Smooth muscle cell (in vitro differentiated cells): ENCODE results near the gene STON1. TPM values are rescaled to one million over a fixed set of nuclear protein-coding genes. Genes with fewer than 3 reads are reported as not detected.

Source experiments
- DNase-seq: peaks from one replicate; lab custom pipeline; 2025; ENCODE audit not compliant: unreplicated experiment; lab: John Stamatoyannopoulos, UW
- H2AFZ ChIP-seq: fragments of 200-600 bp; sonication (generic); 2 replicates; pipeline ENCODE4 v1.6.0; 2016; ENCODE audit warnings: antibody characterized with exemption, low read depth, mild to moderate bottlenecking
- H3F3A ChIP-seq: fragments of 200-600 bp; sonication (generic); 2 replicates; pipeline ENCODE4 v1.6.0; 2017; ENCODE audit warnings: antibody characterized with exemption, low read depth
- H3K27ac ChIP-seq: fragments of 200-600 bp; sonication (generic); 2 replicates; pipeline ENCODE4 v1.5.1; 2016; ENCODE audit warnings: low read depth, mild to moderate bottlenecking
- H3K27me3 ChIP-seq: fragments of 200-600 bp; sonication (generic); 2 replicates; pipeline ENCODE4 v1.6.1; 2016; ENCODE audit warnings: low read depth, mild to moderate bottlenecking
- H3K36me3 ChIP-seq: fragments of 200-600 bp; sonication (generic); 2 replicates; pipeline ENCODE4 v1.5.1; 2016; ENCODE audit warnings: low read depth
- H3K4me1 ChIP-seq: fragments of 200-600 bp; sonication (generic); 2 replicates; pipeline ENCODE4 v1.5.1; 2016; ENCODE audit warnings: low read depth
- H3K4me2 ChIP-seq: fragments of 200-600 bp; sonication (generic); 2 replicates; pipeline ENCODE4 v1.6.0; 2016; ENCODE audit warnings: mild to moderate bottlenecking
- H3K4me3 ChIP-seq: fragments of 200-600 bp; sonication (generic); 2 replicates; pipeline ENCODE4 v1.5.1; 2016; ENCODE audit warnings: mild to moderate bottlenecking
- H3K79me2 ChIP-seq: fragments of 200-600 bp; sonication (generic); 2 replicates; pipeline ENCODE4 v1.6.0; 2016; ENCODE audit warnings: low read depth, mild to moderate bottlenecking
- H3K9ac ChIP-seq: fragments of 200-600 bp; sonication (generic); 2 replicates; pipeline ENCODE4 v1.6.0; 2016; ENCODE audit warnings: low read depth
- H3K9me3 ChIP-seq: fragments of 200-600 bp; sonication (generic); replicated peaks from 2 replicates; pipeline ENCODE4 v1.5.1; 2016; ENCODE audit warnings: low read depth
- H4K20me1 ChIP-seq: fragments of 200-600 bp; sonication (generic); 2 replicates; pipeline ENCODE4 v1.6.0; 2016; ENCODE audit warnings: low read depth
- CTCF ChIP-seq: fragments of 200-600 bp; sonication (generic); IDR thresholded peaks from 2 replicates; pipeline ENCODE4 v1.5.1; 2017; ENCODE audit warnings: borderline replicate concordance, mild to moderate bottlenecking, antibody characterized with exemption; ENCODE audit not compliant: insufficient read depth, poor library complexity, severe bottlenecking
- WGBS: methylation state at CpG from one replicate; pipeline ENCODE4 v1.1.7; 2016; ENCODE audit warnings: low lambda C conversion rate; 5-methylcytosine and 5-hydroxymethylcytosine counted together
- polyA plus RNA-seq: library from polyadenylated mRNA; unstranded; fragments of >200 nt; fragmentation: Nextera tagmentation; extraction: Ambion mirVana; gene quantifications from 2 replicates; pipeline ENCODE4 v1.2.1, GENCODE V29; 2016
- total RNA-seq: library from RNA; depleted of rRNA; stranded (reverse); fragments of >200 nt; gene quantifications from 2 replicates; pipeline ENCODE4 v1.2.3, GENCODE V29; 2014

The STON1 gene
- total and polyA plus RNA-seq, 2 experiments from 2014 or later = 15.3 to 56.6 TPM

GRCh38 chr2:48483506-48483905 lies 46.4 kb upstream of the STON1 start:
- no peak for DNase-seq
- Histone ChIP-seq H3K79me2 (no peaks in the 10 kb centered on the region), H3K36me3 (no peaks in the 10 kb centered on the region), H3K9me3 (no peaks in the 10 kb centered on the region), H3K4me1 (no peaks in the 10 kb centered on the region), H3K27me3 (no peaks in the 10 kb centered on the region), H2AFZ (no peak overlapping the region), H3K4me2 (peak overlapping the region; percentile 62), H3K4me3 (no peak overlapping the region), H4K20me1 (no peaks in the 10 kb centered on the region), H3F3A (no peaks in the 10 kb centered on the region), H3K27ac (peak overlapping the region; percentile 84), H3K9ac (peak overlapping the region; percentile 45)
- no peak for TF ChIP-seq CTCF
- WGBS = 85% methylated on average over 4 of the region's 4 CpGs

- 39% methylated on average over 6 of the region's 6 CpGs for WGBS
- Histone ChIP-seq H4K20me1 (no peaks in the 10 kb centered on the region), H3K27ac (peak overlapping the region; percentile 84), H2AFZ (no peak overlapping the region), H3K4me1 (no peaks in the 10 kb centered on the region), H3K79me2 (no peaks in the 10 kb centered on the region), H3K4me3 (no peak overlapping the region), H3K36me3 (no peaks in the 10 kb centered on the region), H3K9me3 (no peaks in the 10 kb centered on the region), H3K27me3 (no peaks in the 10 kb centered on the region), H3K4me2 (peak overlapping the region; percentile 62), H3F3A (no peaks in the 10 kb centered on the region), H3K9ac (peak overlapping the region; percentile 45)
- no peak for TF ChIP-seq CTCF
- DNase-seq = no peak
These were observed 46.0 kb upstream of the STON1 start for GRCh38 chr2:48483916-48484315.

- no peaks in the 10 kb centered on the region for H3K9me3 ChIP-seq
- no peaks in the 10 kb centered on the region for H3K4me1 ChIP-seq
- no peak overlapping the region for H2AFZ ChIP-seq
- WGBS = 93% methylated on average over 3 of the region's 3 CpGs
- H3F3A ChIP-seq = no peaks in the 10 kb centered on the region
- H3K9ac ChIP-seq = no peak overlapping the region
- H3K79me2 ChIP-seq = no peaks in the 10 kb centered on the region
- no peak for TF ChIP-seq CTCF
- no peak overlapping the region for H3K4me3 ChIP-seq
- DNase-seq = no peak
- no peak overlapping the region for H3K27ac ChIP-seq
- H4K20me1 ChIP-seq = no peaks in the 10 kb centered on the region
- H3K36me3 ChIP-seq = no peaks in the 10 kb centered on the region
- H3K4me2 ChIP-seq = no peak overlapping the region
- no peaks in the 10 kb centered on the region for H3K27me3 ChIP-seq
These were observed 41.4 kb upstream of the STON1 start for GRCh38 chr2:48488545-48488944.

- no peak for DNase-seq
- Histone ChIP-seq H2AFZ (no peak overlapping the region), H3K4me1 (no peaks in the 10 kb centered on the region), H3K36me3 (peaks cover 3% of the 10 kb centered on the region), H3F3A (no peaks in the 10 kb centered on the region), H3K79me2 (no peaks in the 10 kb centered on the region), H3K9ac (peak overlapping the region; percentile 45), H4K20me1 (no peaks in the 10 kb centered on the region), H3K4me2 (peak overlapping the region; percentile 24), H3K27me3 (no peaks in the 10 kb centered on the region), H3K9me3 (no peaks in the 10 kb centered on the region), H3K4me3 (no peak overlapping the region), H3K27ac (peak overlapping the region; percentile 79)
- WGBS = 19% methylated on average over 2 of the region's 2 CpGs
- TF ChIP-seq CTCF = no peak
These were observed 33.1 kb upstream of the STON1 start for GRCh38 chr2:48496849-48497248.
